Activated T-helper 1 cell treated with anti-CD3 and anti-CD28 coated beads, Interleukin-2, amount 50 U/mL, for 16 hours (primary cell): Measurements from ENCODE around the gene KCNK7.
A peak's percentile ranks its signal among the peaks of the same experiment; 100 is the strongest.

Source experiments
- DNase-seq, 2 donors: peaks; one replicate each; pipeline ENCODE4 v3.0.0-alpha.2; 2020; ENCODE audit warnings: low read depth in 1 of 2, low spot score in 1 of 2

The KCNK7 gene

DNA sequence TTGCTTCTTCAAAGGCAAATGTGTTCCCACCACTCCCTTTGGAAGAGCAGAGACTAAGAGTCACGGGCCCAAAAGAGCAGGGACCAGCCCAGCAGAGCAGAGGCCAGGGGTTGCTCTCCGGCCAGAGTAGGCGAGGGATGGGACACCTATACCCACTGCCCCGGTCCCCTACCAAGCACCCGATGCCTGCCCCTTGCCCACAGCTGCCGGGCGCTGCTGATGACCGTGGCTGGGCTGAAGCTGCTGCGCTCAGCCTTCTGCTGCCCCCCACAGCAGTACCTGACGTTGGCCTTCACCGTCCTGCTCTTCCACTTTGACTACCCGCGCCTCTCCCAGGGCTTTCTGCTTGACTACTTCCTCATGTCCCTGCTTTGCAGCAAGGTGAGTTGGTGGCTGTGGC is 31.6 kb upstream of the KCNK7 start:
- no peak for DNase-seq

DNA sequence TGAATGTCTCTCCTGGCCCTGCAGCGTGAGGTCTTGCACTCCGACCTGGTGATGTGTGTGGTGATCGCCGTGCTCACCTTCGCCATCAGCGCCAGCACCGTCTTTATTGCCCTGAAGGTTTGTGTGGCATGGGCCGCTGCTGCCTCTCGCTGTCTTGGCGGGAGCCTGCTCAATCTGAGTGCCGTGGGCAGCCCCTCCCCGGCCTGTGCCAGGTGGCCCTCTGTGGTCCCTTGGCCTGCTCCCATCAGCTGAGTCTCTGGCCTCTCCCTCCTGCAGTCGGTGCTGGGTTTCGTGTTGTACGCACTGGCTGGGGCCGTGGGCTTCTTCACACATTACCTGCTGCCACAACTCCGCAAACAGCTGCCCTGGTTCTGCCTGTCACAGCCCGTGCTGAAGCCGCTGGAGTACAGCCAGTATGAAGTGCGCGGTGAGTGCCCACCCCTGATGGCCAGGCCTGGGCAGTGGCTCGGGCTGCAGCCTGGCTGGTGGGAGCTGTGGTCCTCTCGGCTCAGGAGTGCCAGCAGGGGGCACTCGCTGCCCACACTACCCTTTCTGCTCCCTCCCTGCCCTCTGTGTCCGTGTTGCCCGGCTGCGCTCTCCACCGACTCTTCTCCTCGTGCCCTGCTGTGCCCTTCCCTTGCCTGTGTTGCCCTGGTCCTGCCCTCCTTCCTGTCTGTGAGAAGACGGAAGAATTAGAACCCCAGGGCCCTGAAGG is 30.2 kb upstream of the KCNK7 start:
- DNase-seq, result no peak

DNA sequence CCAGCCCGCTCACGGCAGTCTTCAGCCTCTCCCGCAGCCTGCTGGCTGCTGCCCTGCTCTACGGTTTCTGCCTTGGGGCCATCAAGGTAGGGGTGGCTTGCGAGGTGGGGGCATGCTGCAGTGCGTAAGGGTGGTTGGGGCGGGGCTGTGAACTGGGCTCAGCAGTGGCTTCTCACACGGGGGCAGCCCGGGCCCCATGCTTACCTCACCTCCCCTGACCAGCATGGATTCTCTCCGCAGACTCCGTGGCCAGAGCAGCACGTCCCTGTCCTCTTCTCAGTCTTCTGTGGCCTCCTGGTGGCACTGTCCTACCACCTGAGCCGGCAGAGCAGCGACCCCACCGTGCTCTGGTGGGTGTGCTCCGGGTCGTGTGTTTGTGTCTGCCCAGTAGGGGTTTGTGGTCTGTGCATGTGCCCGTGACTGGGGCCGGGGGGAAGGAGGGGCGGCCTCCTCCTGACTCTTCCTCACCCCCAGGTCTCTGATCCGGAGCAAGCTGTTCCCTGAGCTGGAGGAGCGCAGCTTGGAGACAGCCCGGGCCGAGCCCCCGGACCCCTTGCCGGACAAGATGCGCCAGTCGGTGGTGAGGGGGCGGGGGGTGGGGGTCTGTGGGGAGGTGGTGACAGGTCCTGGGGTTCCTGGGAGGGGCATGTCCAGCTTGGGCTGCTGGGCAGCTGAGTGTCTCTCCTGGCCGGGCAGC is 29.5 kb upstream of the KCNK7 start:
- no peak for DNase-seq

DNA sequence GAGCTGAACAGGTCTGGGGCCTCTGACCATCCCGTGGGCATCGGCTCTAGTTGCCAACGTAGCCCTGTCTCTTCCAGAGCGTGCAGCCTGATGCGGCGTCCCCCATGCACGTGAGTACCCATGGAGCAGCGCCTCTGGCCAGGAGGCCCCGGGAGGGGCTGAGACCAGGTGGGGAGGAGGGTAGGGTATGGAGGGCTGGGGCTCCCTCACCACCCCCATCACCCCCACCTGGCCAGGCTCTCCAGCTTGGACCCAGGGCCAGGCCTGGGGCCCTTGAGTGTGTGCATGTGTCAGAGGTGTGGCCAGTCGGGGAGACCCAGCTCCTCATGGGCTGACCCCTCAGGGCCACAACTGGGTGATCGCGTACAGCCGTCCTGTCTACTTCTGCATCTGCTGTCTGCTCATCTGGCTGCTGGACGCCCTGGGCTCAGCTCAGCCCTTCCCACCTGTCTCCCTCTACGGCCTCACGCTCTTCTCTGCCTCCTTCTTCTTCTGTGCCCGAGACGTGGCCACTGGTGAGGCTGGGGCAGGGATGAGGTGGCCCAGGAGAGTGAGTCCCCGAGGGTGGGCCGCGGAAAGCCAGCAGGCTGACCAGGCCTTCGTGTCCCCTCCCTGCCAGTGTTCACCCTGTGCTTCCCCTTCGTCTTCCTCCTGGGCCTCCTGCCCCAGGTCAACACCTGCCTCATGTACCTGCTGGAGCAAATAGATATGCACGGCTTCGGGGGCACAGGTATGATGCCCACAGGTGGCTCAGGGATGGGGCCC is 28.4 kb upstream of the KCNK7 start:
- no peak for DNase-seq

DNA sequence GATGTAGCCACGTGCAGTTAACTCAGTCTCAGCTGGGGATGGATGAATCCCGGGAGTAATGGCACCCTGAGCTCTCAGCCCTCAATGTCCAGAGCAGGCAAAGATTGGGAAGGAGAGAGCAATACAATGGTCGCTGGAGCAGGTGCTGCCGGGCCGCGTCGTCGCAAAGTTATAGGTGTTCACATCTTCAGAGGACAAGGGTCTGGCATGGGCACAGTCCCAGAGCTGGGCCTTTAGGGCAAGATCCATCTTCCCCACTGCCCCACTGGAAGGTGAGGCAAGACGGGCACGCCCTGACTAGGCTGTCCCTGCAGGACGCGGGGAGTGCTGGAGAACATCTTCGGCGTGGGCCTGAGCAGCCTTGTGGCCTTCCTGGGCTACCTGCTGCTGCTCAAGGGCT is 27.6 kb upstream of the KCNK7 start:
- no peak for DNase-seq

DNA sequence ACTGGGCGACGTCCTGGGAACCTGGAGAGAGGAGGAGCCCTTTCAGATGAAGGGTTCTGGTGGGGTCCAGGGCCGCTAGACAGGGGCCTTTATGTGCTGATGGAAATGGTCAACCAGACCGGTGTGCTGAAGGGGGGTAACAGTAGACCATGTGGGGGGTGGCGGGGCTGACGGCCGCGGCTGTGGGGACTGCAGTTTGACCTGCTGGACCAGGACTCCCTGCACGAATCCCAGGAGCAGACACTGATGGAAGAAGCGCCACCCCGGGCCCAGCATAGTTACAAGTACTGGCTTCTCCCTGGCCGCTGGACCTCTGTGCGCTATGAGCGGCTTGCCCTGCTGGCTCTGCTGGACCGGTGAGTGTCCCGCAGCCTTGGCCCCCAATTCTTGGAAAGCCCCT is 26.4 kb upstream of the KCNK7 start:
- no peak for DNase-seq

DNA sequence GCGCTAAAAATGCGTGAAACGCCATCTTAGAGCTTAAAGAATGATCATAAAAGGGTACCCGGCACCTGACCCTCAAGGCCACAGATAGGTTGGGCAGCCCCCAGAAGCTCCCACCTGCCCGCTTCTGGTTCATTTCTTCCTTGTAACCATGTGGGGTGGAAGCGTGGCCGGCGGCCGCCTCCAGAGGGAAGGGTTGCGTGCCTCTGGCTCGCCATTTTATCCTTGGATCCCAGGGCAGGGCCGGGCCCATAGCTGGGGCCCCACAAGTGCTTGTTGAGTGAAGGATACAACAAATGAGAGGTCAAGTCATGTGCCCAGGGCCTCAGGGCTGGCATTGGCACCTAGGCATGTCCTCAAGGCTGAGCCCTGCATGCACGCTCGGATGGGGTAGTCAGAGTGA is 25.9 kb upstream of the KCNK7 start:
- no peak for DNase-seq

DNA sequence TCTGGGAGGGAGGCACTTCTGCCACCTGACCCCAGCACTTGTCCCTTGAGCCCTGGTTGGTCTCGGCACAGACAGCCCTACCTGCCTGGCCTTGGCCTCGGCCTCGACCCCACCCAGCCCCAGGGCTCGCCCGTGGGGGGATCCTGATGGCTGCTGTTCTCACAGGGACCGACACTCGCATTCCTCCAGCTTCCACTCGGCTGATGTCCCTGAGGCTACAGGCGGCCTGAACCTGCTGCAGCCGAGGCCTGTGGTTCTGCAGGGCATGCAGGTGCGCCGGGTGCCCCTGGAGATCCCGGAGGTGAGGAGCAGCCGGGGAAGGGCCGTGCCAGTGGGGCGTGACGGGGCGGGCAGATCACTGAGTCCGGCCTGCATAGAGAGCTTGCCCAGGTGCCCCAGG is 25.1 kb upstream of the KCNK7 start:
- DNase-seq, result no peak

DNA sequence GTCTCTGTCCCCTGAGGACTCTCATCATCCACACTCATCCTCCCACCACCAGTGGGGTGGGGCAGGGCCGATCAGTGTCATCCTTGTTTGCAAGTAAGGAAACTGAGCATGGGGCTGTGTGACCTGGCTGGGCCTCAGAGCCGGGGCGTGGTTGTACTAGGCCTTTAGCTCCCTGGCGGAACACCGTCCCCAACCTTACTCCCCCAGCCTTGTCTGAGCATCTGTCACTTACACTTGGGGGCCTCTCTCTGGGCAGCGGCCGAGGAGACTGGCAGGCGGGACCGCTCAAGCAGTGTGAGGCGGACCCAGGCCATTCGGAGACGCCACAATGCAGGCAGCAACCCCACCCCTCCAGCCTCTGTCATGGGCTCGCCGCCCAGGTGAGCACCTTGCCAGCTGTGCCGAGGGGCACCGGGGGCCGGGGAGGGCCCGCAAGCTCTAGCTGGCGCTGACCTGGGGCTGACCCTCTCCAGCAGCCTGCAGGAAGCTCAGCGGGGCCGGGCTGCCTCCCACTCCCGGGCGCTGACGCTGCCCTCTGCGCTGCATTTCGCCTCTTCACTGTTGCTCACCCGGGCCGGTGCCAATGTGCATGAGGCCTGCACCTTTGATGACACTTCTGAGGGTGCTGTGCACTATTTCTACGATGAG is 23.8 kb upstream of the KCNK7 start:
- DNase-seq, result no peak

DNA sequence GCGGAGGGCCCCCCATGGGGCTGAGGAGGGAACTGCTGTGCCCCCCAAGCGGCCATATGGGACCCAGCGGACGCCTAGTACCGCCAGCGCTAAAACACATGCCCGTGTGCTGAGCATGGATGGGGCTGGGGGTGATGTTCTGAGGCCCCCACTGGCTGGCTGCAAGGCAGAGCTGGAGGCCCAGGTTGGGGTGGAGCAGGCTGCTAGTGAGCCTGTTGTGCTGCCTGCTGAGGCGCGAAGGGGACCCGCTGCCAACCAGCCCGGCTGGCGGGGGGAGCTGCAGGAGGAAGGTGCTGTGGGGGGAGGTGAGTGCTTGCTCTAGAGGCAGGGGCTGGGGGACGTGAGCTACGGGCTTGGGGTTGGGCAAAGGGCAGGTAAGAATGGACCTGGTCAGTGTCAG is 23.2 kb upstream of the KCNK7 start:
- DNase-seq, result no peak

DNA sequence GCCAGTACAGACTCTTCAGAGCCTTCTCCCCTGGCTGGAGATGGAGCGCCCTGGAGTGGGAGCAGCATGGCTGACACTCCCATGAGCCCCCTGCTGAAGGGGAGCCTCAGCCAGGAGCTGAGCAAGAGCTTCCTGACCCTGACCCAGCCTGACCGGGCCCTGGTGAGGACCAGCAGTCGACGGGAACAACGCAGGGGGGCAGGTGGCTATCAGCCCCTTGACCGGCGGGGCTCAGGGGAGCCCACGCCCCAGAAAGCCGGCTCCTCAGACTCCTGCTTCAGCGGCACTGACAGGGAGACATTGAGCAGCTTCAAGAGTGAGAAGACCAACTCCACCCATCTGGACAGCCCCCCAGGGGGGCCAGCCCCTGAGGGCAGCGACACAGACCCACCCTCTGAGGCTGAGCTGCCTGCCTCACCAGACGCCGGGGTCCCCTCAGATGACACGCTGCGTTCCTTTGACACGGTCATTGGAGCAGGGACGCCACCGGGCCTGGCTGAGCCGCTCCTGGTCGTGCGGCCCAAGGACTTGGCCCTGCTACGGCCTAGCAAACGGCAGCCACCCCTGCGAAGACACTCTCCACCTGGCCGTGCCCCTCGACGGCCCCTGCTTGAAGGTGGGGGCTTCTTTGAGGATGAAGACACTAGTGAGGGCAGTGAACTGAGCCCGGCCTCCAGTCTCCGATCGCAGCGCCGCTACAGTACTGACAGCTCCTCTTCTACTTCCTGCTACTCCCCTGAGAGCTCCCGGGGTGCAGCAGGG is 22.6 kb upstream of the KCNK7 start:
- no peak for DNase-seq

DNA sequence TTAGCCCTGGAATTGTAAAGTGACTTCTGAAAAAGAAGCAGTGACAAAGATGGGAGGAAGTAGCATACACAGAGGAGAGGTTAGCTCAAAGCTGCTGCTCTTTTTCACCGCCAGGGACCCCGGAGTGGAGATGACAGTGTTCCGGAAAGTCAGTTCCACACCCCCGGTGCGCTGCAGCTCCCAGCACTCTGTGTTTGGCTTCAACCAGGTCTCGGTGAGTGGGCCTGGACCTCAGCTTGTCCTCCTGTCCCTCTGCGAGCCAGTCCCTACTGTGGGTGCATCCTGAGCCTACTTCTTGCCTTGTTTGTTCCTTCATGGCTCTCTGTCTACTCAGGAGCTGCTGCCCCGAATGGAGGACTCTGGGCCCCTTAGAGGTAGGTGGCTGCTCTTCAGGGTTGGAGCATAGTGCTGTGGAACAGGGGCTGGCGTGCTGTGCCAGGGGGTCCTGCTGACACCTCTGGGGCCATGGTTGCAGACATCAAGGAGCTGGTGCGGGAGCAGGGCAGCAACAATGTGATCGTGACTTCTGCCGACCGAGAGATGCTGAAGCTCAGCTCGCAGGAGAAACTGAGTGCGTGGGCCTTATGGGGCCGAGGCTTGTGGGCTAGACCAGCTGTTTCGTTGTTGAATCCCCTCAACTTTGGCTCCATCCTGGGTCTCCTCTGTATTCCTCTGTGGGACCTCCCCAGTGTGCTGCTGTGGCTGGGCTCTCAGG is 21.7 kb upstream of the KCNK7 start:
- DNase-seq, result no peak

DNA sequence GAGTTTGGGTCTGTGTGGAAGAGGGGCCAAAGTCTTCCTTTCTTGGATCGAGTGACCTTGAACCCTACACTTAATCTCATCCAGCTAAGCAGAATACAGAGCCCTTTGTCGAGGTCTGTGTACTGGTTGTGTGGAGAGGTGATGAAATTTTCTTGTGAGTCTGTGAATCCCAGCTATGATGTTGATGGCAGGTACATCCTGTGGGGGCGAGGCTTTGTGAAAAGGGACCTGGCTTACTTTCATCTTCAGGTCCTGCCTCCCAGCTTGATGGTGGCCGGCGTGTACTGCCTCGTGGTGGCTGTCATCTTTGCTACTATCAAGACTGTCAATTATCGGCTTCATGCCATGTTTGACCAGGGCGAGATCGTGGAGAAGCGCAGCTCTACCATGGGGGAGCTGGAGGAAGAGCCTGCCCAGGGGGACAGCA is 21.0 kb upstream of the KCNK7 start:
- no peak for DNase-seq

DNA sequence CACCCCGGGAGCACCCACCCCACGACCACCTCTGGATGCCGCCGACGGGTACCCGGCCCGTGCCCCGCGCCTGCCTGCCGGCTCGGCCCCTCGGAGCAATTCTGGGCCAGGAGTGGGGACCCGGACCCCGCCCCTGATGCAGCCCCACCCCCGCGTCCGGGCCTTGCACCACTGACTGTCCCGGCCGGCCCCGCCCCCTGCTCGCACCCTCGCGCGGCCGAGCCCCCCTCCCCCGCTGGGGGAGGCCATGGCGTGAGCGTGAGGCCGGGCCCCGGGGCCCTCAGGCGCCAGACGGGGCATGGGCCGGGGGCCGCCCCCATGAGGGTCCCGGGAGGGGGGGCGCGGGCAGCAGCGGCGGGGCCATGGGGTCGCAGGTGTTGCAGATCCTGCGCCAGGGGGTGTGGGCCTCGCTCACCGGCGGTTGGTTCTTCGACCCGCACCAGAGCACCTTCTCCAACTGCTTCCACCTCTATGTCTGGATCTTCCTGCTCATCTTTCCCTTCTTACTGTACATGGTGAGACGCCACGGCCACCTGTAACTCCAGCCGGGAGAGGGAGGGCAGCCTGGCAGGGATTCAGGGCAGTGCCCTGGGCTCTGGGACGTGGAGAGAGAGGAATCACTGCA is 20.5 kb upstream of the KCNK7 start:
- no peak for DNase-seq

DNA sequence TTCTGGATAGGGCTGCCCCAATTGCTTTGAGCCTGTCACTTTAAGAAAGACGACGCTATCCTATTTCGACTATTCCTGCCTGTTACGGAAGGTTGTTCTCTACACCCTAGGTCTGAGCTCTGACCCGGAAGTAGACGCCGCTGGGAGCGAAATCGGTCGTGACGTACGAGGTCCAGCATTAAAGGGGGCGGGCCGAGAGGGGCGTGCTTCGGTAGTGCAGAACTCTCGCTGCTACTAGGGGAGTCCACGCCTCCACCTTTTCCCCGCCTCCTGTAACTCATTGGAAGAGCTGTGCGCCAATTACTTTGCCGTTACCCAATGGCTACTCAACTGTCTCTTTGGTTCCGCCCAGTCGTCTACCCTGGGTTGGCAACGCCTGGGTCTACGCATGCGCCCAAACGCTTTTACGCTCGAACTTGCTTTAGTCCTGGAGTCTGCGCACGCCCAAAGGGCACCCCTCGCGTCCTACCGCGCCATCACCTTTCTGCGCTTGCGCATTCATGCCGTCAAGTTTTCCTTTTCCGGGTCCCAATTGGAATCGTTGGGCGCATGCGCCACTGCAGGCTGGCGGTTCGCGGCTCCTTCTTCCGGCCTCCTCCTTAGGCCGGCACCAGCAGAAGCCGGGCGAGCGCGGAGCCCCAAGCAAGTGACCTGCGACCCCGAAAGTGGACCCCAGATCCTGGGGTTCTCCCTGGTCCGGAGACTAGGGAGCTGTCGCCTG is 19.8 kb upstream of the KCNK7 start, which contains the start of gene PCNX3:
TSS of gene PCNX3 (plus strand) at position 548 of the 721 bp plus-strand sequence. CDS start 536 bp downstream, outside the sequence.
- peak; percentile 99 to 100 for DNase-seq

DNA sequence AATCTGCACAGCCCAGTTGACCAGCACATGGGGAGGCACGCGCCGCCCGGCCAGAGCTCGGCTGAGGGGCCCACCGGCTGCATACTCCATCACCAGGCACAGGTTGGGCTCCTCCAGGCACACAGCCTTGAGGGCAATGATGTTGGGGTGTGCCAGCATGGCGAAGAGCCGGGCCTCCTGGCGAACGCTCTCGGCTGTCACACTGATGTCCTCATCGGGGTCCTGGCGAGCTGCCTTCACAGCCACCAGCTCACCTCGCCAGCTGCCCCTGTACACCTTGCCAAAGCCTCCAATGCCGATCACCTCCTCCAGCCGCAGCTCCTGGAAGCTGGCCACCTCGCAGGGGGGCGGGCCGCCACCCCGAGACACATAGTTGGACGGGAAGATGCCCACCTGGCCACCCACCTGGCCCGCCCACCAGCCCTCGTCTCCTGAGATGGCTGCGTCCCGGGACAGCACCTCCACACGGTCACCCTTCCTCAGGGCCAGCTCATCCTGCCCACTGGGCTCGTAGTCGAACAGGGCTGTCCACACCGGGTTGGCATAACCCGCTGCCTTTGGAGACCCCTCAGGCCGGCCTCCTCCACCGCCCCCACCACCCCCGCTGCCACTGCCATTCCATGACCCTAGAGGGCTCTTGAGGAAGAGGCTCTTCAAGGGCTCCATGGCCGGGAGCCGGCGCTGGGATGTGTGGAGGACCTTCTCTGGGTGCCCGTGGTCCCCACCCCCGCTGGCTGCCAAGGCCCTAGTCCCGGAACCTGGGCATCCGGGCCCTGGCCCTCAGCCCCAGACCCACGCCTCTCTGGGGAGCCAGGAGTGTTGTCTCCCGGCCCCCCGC is 17.7 kb upstream of the KCNK7 start:
- no peak for DNase-seq

DNA sequence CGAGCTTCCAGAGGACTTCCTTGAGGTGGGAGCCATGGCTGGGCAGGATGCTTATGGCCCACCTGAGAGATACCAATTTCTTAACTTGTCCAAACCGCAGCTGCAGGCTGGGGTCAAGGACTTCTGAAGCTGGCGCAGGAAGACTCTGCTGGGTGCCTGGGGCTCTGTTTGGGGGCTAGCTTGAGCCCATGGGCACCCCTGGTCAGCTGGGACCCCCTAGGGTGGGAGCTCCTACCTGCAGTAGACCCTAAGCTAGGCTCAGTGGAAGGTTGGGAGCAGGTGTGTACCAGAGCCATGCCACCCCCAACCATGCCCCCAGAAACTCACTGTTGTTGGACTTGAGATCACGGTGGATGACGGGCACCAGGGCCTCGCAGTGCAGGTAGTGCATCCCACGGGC is 17.1 kb upstream of the KCNK7 start:
- no peak for DNase-seq
